Dedifferentiated amniotic fluid mesenchymal stem cell (primary cell): Measurements from ENCODE around the gene HTRA3.
A peak's percentile ranks its signal among the peaks of the same experiment; 100 is the strongest.

Experiments used
- DNase-seq: peaks from one replicate; pipeline ENCODE4 v3.0.0-alpha.2; 2016; ENCODE audit errors: extremely low spot score

The HTRA3 gene

GRCh38 chr4:8234715-8235114, 34.8 kb upstream of the HTRA3 start:
- no peak for DNase-seq

- no peak for DNase-seq
These were observed 34.3 kb upstream of the HTRA3 start for GRCh38 chr4:8235224-8235623.

DNA sequence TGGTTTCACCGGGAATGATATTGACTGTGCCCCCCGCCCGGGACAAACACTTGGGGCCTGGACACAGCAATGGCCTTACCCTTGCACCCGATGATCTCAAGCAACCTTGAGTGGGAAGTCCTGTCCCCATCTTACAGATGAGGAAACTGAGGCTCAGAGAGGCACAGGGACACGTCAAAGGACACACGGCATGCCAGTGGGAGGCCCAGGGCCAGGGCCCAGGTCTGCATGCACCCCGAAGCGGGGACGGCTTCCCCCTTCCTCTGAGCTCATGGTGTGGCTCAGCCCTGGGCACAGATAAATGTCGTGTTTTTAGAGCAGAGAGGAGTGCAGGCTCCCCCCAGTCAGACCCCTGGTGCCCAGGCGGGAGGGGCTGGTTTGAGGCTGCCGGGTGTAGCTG, 33.9 kb upstream of the HTRA3 start:
- no peak for DNase-seq

- no peak for DNase-seq
These were observed 33.2 kb upstream of the HTRA3 start for GRCh38 chr4:8236106-8236919.

- no peak for DNase-seq
These were observed 32.7 kb upstream of the HTRA3 start for GRCh38 chr4:8236920-8237195.

DNA sequence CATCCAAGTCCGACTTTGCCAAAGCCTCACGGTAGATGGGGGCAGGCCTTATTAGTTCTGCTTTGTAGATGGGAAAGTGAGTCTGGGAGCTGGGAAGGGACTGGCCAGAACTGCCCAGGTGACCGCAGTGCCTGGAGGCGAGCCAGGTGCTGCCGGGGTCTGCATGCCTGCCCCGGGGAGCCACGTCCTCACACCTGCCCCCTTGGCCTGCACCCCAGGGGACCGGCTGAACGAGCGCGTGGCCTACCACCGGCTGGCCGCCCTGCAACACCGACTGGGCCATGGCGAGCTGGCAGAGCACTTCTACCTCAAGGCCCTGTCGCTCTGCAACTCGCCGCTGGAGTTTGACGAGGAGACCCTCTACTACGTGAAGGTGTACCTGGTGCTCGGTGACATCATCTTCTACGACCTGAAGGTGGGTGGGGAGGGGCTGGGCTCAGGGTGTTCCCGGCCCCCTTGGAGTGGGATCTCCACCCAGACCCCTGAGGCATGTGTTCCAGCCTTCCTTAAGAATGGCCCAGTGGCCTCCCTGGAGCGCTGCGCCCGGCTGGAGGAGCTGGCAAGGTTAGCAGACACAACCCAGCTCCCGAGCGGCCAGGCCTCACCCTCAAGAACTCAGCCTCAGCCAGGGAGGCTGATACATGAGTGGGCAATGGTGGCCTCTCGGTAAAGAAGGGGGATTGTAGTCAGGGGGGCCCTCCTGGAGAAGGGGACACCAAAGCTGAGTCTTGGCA, 32.1 kb upstream of the HTRA3 start:
- no peak for DNase-seq

DNA sequence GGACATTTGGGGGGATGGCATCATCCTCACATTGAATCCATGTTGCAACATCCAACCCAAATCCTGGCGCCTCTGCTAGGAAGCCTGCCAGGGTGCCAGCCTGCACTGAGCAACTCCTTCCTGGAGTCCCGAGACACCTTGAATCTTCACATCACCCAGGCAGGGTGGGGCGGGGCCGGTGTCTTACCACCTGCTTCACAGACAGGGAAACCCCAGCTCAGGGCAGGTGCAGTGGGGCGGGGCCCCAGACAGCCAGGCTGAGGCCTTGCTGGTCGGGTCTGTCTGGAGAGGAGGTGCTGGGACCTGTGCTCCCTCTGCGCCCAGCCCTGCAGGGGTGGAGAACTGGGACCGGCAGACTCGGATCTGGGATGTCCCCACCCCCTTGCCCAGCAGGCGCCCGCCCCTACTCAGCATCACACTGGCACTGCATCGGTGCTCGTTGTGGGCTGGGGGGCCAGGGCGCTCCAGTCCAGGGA, 31.5 kb upstream of the HTRA3 start:
- no peak for DNase-seq

- DNase-seq = no peak
These were observed 31.0 kb upstream of the HTRA3 start for GRCh38 chr4:8238515-8239053.

DNA sequence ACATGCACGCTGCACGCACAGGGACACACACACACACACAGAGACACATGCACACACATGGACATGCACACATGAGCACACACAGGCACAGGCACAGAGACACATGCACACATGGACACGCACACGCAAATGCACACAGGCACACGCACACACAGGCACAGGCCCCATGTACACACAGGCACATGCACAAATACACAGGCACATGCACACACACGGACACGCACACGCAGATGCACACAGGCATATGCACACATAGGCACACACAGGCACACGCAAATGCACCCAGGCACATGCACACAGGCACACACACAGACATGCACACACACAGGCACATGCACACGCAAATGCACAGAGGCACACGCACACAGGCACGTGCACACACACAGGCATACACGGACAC, 30.3 kb upstream of the HTRA3 start:
- no peak for DNase-seq

DNA sequence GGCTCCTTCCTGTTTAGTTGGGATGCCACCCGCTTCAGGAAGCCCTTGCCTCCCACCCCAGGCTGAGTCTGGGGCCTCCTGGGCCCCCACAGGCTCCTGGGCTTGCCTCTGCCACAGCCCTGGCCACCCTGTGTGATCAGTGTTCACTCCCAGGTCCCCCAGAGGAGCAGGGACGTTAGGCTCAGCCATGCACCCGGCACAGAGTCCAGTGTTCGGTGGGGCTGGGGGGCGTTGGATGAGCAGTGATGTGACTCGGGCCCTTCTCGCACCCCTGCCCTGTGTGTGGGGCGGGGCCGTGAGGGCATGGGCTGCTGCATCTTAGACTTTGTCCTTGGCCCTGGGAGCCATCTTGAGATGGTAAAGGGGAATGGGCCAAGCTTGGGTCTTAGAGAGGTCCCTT, 29.9 kb upstream of the HTRA3 start:
- DNase-seq = no peak

GRCh38 chr4:8240211-8241041, 29.1 kb upstream of the HTRA3 start:
- no peak for DNase-seq

DNA sequence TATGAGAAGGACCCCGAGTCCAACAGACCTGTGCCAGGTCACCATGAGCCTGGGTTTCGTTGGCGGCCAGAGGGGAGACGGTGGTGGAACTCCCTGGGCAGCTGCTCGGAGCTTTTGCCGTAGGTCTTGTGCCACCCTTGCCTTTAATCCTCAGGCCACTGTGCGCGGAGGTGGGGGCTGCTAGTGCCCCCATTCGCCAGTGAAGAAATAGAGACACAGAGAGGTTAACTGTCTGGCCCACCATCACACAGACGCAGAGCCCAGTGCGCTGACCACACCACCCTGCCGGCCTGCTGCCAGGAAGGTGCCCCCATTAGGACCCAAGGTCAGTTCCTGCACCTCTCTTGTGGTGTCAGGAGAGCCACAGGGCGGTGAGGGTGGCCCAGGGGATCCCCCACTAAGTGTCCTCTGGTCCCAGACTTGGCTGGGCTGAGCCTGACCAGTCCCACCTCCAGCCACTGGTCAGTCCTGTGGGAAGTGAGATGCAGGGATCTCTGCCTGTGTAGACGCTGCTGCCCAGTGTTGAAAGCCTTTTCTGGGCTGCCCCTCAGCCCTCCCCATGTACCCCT, 28.3 kb upstream of the HTRA3 start:
- DNase-seq = no peak

DNA sequence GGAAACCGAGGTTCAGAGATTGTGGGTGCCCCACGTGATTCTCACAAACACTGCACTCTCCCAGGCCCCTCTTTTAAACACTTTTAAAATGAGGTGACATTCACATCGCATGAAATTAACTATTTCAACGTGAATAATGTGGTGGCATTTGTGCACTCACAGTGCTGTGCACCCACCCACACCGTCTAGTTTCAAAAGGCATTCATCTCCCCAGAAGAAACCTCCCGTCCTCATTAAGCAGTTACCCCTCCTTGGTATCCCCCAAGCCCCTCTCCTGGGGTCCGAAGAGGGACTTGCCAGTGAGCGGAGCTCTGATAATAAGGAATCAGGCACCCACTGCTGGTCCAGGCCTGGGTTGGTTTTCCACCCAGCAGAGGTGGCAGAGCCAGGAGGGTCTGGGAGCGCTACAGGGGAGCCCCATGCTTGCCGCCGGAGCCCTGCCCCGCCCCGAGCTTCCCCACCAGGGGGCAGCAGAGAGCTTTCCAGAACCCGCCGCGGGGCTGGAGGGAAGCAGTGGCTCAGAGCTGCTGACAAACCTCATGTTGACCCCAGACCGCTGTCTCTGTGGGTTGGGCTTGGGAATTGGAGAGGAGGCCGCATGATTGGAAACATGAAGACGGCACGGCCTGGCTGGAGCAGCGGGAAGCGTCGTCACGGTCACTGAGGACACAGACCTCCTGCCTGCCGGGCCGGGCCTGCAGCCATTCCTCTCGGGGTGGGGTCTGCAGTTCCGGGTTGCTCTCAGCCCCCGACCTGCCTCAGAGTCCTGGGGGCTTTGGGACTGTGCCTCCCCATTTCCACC, 27.5 kb upstream of the HTRA3 start:
- DNase-seq = peak; percentile 89

- no peak for DNase-seq
These were observed 26.6 kb upstream of the HTRA3 start for GRCh38 chr4:8242782-8243560.

GRCh38 chr4:8244001-8244757, 25.4 kb upstream of the HTRA3 start:
- DNase-seq = no peak

GRCh38 chr4:8244931-8245460, 24.6 kb upstream of the HTRA3 start:
- no peak for DNase-seq

GRCh38 chr4:8245884-8246833, 23.4 kb upstream of the HTRA3 start:
- no peak for DNase-seq
